Fibroblast of mammary gland (primary cell): Measurements from ENCODE around the gene BMPR1A.
"Not testable (repeated sequence)": the region's sequence is repeated elsewhere in the genome, so short reads cannot be mapped to it uniquely, and the experiment has no call there.

Source experiments
- DNase-seq: peaks from one replicate; pipeline ENCODE4 v3.0.0-alpha.2; 2010; ENCODE audit warnings: low read depth
- H3K4me3 ChIP-seq: 2 replicates; pipeline ENCODE4 v1.5.1; 2011; ENCODE audit warnings: low read depth, mild to moderate bottlenecking, low read length, moderate library complexity; ENCODE audit not compliant: control insufficient read depth
- CTCF ChIP-seq: conservative IDR thresholded peaks from 2 replicates; pipeline ENCODE4 v1.5.1; 2011; ENCODE audit warnings: low read depth, low read length, inconsistent platforms; ENCODE audit not compliant: control insufficient read depth, insufficient read depth

The BMPR1A gene

DNA sequence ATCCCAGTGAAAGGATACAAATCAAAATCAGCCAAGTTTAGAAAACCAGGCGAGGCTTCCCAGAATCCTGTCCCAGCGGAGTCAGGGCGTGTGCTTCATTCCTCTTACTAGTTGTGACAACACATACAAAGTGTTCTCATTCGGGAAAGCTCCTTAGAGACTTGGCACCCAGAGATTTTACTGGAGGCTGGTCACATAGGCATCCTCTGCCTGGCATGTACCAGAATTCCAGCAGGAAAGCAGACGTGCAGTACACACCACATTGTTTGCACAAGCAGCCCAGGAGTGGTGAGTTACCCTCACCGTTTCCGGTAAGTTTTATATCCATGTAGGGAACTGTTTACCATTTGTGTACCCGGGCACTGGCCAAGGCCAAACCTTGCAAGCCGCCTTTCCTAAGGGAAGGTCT lies 166.1 kb downstream of the BMPR1A start:
- no peak for DNase-seq
- no peak for TF ChIP-seq CTCF

DNA sequence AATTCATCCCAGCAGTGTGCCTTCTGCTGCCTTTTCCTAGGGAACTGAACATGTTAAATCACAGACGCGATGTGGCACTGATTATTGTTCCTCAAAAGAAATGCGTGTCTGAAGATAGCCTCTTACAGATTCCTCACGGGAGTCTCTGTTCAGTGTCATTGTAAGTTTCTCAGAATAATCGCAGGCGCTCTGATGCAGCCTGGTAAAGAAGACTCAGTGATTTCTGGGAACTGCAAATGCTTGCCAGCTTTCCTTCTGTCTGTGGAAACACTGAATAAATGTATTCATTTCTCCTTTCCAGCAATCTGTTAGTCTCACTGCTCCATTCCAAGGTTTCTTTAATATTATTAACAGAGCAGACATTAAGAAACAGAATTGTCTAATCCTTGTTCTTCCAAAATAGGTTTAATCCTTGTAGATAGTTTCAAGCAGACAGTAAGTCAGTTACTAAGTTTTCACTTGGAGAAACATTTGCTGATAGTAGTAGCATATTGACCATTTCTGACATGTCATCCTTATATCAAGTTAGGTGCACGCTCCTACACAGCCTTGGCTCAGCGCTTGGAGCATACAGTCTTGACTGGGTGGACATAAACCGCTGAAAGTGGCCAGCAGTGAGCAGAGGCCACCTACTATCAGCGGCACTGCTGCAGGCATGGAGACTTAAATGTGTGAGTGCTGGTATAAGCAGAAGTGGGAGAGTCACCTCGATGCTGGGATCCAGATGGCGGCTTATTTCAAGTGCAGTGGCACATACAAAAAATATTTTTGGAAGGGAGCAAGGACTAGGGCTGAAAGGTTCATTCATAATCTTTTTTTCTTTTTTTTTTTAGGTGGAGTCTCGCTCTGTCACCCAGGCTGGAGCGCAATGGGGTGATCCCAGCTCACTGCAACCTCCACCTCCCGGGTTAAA lies 173.3 kb downstream of the BMPR1A start:
- DNase-seq = no peak
- TF ChIP-seq CTCF = no peak
- H3K4me3 ChIP-seq = no peak overlapping the region

More for the DNA sequence above, 166.1 kb downstream of the BMPR1A start:
- no peak overlapping the region for H3K4me3 ChIP-seq

DNA sequence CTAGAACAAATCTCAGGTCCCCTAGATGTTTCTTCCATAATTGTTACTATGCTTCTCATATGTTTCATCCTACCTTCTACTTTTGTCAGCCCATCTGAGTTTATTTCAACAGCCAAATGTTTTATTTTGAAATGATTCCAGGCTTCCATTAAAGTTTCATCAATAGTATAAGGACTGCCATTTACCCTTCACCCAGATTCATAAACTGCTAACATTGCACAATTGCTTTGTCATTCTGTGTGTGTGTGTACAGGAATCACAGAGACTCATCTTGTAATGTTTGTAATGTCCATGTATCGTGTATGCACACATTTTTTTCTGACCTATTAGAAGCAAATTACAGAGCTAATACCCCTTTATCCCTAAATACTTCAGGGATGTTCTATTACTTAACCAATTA lies 175.5 kb downstream of the BMPR1A start:
- no peak for TF ChIP-seq CTCF
- DNase-seq = peak; percentile 91
- no peak overlapping the region for H3K4me3 ChIP-seq

DNA sequence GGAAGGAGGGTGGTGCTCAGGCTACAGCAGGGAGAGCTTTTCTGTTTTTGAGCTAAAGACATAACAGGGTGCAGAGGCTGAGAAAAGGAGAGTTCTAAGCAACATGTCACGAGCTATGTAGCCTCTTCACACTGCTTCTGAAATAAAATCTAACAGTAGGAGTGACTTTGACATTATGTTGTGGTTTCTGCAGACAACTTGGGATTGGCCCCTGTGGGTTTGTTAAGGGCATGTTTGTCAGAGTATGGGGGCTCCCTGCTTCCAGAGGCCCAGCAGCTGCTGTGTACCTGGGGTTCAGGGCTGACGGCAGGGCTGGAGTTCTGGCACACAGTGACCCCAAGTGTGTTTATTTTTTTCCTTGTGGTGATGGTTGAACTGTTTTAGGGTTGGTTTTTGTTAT lies 176.3 kb downstream of the BMPR1A start:
- H3K4me3 ChIP-seq = no peak overlapping the region
- DNase-seq = no peak
- no peak for TF ChIP-seq CTCF

DNA sequence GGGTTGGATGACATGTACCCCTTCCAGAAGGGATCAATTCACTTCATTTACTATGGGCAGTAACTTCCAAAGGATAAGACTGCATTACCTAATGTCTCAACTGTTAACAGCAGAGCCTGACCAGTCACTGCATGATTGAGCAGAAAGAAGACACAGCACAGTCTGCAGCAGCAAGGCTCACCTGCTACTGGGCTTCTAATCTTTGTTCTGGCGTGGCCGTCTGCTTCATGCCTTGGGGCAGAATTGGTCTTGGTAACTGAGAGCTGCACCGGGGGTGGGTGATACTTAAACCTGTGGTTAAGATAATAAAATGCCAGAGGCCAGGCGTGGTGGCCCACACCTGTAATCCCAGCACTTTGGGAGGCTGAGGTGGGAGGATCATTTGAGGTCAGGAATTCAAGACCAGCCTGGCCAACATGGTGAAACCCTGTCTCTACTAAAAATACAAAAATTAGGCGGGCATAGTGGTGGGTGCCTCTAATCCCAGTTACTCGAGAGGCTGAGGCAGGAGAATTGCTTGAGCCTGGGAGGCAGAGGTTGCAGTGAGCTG lies 177.8 kb downstream of the BMPR1A start:
- DNase-seq, H3K4me3 ChIP-seq: not testable (repeated sequence)

DNA sequence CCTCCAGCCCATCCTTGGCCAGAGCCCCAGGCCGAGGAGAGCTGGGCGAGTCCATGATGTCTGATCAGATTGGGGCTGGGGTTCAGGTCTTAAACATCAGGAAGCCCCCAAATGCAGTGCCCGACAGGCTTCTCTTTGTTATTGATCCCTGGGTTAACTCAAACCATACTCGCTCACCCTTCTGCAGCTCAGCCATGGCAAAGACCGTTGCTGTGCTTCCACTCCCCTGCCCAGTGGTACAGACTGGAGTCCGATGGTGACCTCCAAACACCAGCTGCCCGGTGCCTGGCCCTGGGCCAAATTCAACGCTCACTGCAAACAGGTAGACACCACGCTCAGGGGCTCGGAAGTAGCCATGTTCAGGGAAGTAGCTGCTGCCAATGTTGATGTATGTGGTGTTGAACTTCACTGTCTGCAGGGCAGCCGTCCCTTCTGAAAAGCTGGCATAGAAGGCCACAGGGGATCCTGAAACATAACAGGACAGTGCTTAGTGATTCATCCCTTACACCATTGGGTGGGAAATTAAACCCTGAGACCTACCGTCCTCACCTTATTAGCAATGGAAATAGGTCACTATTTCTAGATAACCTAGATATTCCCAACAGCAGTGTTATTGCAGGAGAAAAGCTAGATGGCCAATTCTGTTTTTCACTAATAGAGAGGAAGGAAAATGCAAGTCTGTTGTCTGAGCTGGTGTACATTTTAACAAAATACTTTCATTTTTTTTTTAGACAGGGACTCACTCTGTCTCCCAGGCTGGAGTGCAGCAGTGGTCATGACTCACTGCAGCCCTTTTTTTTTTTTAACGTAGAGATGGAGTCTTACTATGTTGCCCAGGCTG lies 180.5 kb downstream of the BMPR1A start:
- TF ChIP-seq CTCF = no peak
- DNase-seq = peak; percentile 60

More for the DNA sequence above, 180.5 kb downstream of the BMPR1A start:
- no peak overlapping the region for H3K4me3 ChIP-seq
